Thyroid gland (tissue), 4 donors: ENCODE results near the gene SHISA9. TPM values are rescaled to one million over a fixed set of nuclear protein-coding genes. Genes with fewer than 3 reads are reported as not detected.

Experiments used
- DNase-seq, 2 donors: peaks; one replicate each; pipeline ENCODE4 v3.0.0-alpha.2; 2019
- H3K27ac ChIP-seq, 3 donors: fragments of 200-600 bp; sonication (generic); 1 replicate in 2 of 3; 2 replicates in 1 of 3; pipeline ENCODE4 v1.5.1; 2016 to 2019; ENCODE audit warnings: mild to moderate bottlenecking in 1 of 3, moderate library complexity in 1 of 3
- H3K27me3 ChIP-seq: fragments of 200-600 bp; sonication (generic); one replicate; pipeline ENCODE4 v1.5.1; 2019
- H3K36me3 ChIP-seq, 2 donors: fragments of 200-600 bp; sonication (generic); one replicate each; pipeline ENCODE4 v1.5.1; 2016 to 2019
- H3K4me1 ChIP-seq, 2 donors: fragments of 200-600 bp; sonication (generic); one replicate each; pipeline ENCODE4 v1.5.1; 2017 to 2019
- H3K4me3 ChIP-seq, 3 donors: fragments of 200-600 bp; sonication (generic); replicated peaks in 1 of 3; 1 replicate in 2 of 3; 2 replicates in 1 of 3; pipeline ENCODE4 v1.5.1; 2016; ENCODE audit warnings: mild to moderate bottlenecking in 1 of 3
- H3K9me3 ChIP-seq: fragments of 200-600 bp; sonication (generic); one replicate; pipeline ENCODE4 v1.5.1; 2017
- CTCF ChIP-seq, 6 experiments: fragments of 200-600 bp in 3 of 6; fragments of 450-650 bp in 3 of 6; sonication (generic) in 3 of 6; IDR thresholded peaks; one replicate each; pipeline ENCODE4 v1.5.1; 2016 to 2019; ENCODE audit warnings: antibody characterized with exemption in 6 of 6, mild to moderate bottlenecking in 2 of 6, inconsistent platforms in 1 of 6, moderate library complexity in 1 of 6
- POLR2A ChIP-seq, 2 donors: fragments of 450-650 bp; IDR thresholded peaks; one replicate each; pipeline ENCODE4 v1.6.1; 2017; ENCODE audit warnings: antibody characterized with exemption in 2 of 2, mild to moderate bottlenecking in 2 of 2, moderate library complexity in 1 of 2
- WGBS, 2 donors: methylation state at CpG; one replicate each; pipeline ENCODE4 v1.1.5; 2017; 5-methylcytosine and 5-hydroxymethylcytosine counted together
- intact Hi-C: fragments of 100-400 bp; cut with DNase I; formaldehyde crosslinking; loops from one replicate; pipeline ENCODE4 v1.15.1; 2023
- total RNA-seq, 4 donors: library from RNA; depleted of rRNA; stranded (reverse); fragments of >200 nt; gene quantifications; one replicate each; pipeline ENCODE4 v1.2.3, GENCODE V29; 2016

Gene SHISA9
- total RNA-seq, 4 donors from 2014 or later = 0.11 to 0.34 (median 0.28) TPM

GRCh38 chr16:13150181-13150885 is 248.9 kb downstream of the SHISA9 start:
- intact Hi-C loops = no loop called here
- TF ChIP-seq CTCF (IDR thresholded peaks at IDR 0.05) = no peak
- no peak for TF ChIP-seq POLR2A (IDR thresholded peaks at IDR 0.05)
- Histone ChIP-seq H3K27ac (no peak overlapping the region), H3K4me3 (no peak overlapping the region), H3K4me1 (no peaks in the 10 kb centered on the region), H3K36me3 (no peaks in the 10 kb centered on the region), H3K27me3 (no peaks in the 10 kb centered on the region), H3K9me3 (no peaks in the 10 kb centered on the region)
- DNase-seq = no peak
- WGBS, 2 donors = 49 to 54% methylated on average over 4 of the region's 4 CpGs

GRCh38 chr16:13153696-13154095 is 252.3 kb downstream of the SHISA9 start:
- DNase-seq = no peak
- 52 to 54% methylated on average over 4 of the region's 4 CpGs for WGBS, 2 donors
- no peak for TF ChIP-seq CTCF (IDR thresholded peaks at IDR 0.05)
- TF ChIP-seq POLR2A (IDR thresholded peaks at IDR 0.05) = no peak
- Histone ChIP-seq H3K27me3 (no peaks in the 10 kb centered on the region), H3K9me3 (no peaks in the 10 kb centered on the region), H3K4me1 (no peaks in the 10 kb centered on the region), H3K4me3 (no peak overlapping the region), H3K36me3 (no peaks in the 10 kb centered on the region), H3K27ac (no peak overlapping the region)
- intact Hi-C loops = no loop called here

- Histone ChIP-seq H3K4me1 (no peaks in the 10 kb centered on the region), H3K36me3 (no peaks in the 10 kb centered on the region), H3K27ac (no peak overlapping the region), H3K27me3 (no peaks in the 10 kb centered on the region), H3K9me3 (no peaks in the 10 kb centered on the region), H3K4me3 (no peak overlapping the region)
- TF ChIP-seq CTCF (IDR thresholded peaks at IDR 0.05) = no peak
- TF ChIP-seq POLR2A (IDR thresholded peaks at IDR 0.05) = no peak
- no peak for DNase-seq
- WGBS, 2 donors = 68 to 76% methylated on average over 2 of the region's 2 CpGs
- intact Hi-C loops = no loop called here
These were observed 253.4 kb downstream of the SHISA9 start for GRCh38 chr16:13154799-13155198.

GRCh38 chr16:13155377-13155776 is 254.0 kb downstream of the SHISA9 start:
- H3K4me1 ChIP-seq = no peaks in the 10 kb centered on the region
- H3K9me3 ChIP-seq = no peaks in the 10 kb centered on the region
- DNase-seq = no peak
- no peaks in the 10 kb centered on the region for H3K27me3 ChIP-seq
- no peaks in the 10 kb centered on the region for H3K36me3 ChIP-seq
- WGBS, 2 donors = 45 to 47% methylated on average over 2 of the region's 2 CpGs
- H3K27ac ChIP-seq = no peak overlapping the region
- no peak overlapping the region for H3K4me3 ChIP-seq
- no peak for TF ChIP-seq POLR2A (IDR thresholded peaks at IDR 0.05)
- no peak for TF ChIP-seq CTCF (IDR thresholded peaks at IDR 0.05)
- intact Hi-C loops = no loop called here

GRCh38 chr16:13155780-13156179 is 254.4 kb downstream of the SHISA9 start:
- no peak overlapping the region for H3K27ac ChIP-seq
- intact Hi-C loops = no loop called here
- no peaks in the 10 kb centered on the region for H3K4me1 ChIP-seq
- no peaks in the 10 kb centered on the region for H3K9me3 ChIP-seq
- H3K27me3 ChIP-seq = no peaks in the 10 kb centered on the region
- H3K4me3 ChIP-seq = no peak overlapping the region
- no peaks in the 10 kb centered on the region for H3K36me3 ChIP-seq
- TF ChIP-seq CTCF (IDR thresholded peaks at IDR 0.05) (no peak), POLR2A (IDR thresholded peaks at IDR 0.05) (no peak)
- no peak for DNase-seq
- 25 to 35% methylated on average over 3 of the region's 3 CpGs for WGBS, 2 donors
